CD14-positive monocyte (primary cell): ENCODE results near the gene ACP7. TPM values are rescaled to one million over a fixed set of nuclear protein-coding genes. Genes with fewer than 3 reads are reported as not detected.

Source experiments
- DNase-seq, 3 donors: peaks; one replicate each; pipeline ENCODE4 v3.0.0-alpha.2; 2011 to 2022
- H2AFZ ChIP-seq: 2 replicates; pipeline ENCODE4 v1.6.0; 2012; ENCODE audit warnings: mild to moderate bottlenecking, low read depth, low read length, inconsistent platforms; ENCODE audit not compliant: insufficient read depth, poor library complexity, severe bottlenecking
- H3K27ac ChIP-seq, 2 donors: 1 replicate in 1 of 2; 2 replicates in 1 of 2; pipeline ENCODE4 v1.5.1; 2012 to 2013; ENCODE audit warnings: low read length in 2 of 2, control low read depth in 1 of 2, inconsistent platforms in 1 of 2, low read depth in 1 of 2, mild to moderate bottlenecking in 1 of 2
- H3K27me3 ChIP-seq, 2 donors: one replicate each; pipeline versions ENCODE4 v1.6.0 to v1.6.1; 2011 to 2013; ENCODE audit warnings: low read length in 2 of 2; ENCODE audit not compliant: control insufficient read depth in 2 of 2, insufficient read depth in 2 of 2
- H3K36me3 ChIP-seq, 2 donors: replicated peaks in 1 of 2; 1 replicate in 1 of 2; 2 replicates in 1 of 2; pipeline versions ENCODE4 v1.5.1 to v1.6.1; 2012 to 2013; ENCODE audit warnings: low read length in 2 of 2, control low read depth in 1 of 2, inconsistent platforms in 1 of 2, mild to moderate bottlenecking in 1 of 2; ENCODE audit not compliant: insufficient read depth in 2 of 2, control insufficient read depth in 1 of 2
- H3K4me1 ChIP-seq, 2 donors: 1 replicate in 1 of 2; 2 replicates in 1 of 2; pipeline versions ENCODE4 v1.5.1 to v1.6.1; 2012 to 2013; ENCODE audit warnings: low read length in 2 of 2, control low read depth in 1 of 2, inconsistent platforms in 1 of 2, mild to moderate bottlenecking in 1 of 2, moderate library complexity in 1 of 2; ENCODE audit not compliant: insufficient read depth in 2 of 2, control insufficient read depth in 1 of 2
- H3K4me2 ChIP-seq: replicated peaks from 2 replicates; pipeline ENCODE3; 2012; ENCODE audit warnings: low read length, moderate library complexity, mild to moderate bottlenecking; ENCODE audit not compliant: poor library complexity, severe bottlenecking; ENCODE audit errors: extremely low read depth
- H3K4me3 ChIP-seq, 3 experiments: fragments of 200-600 bp in 1 of 3; sonication (generic) in 1 of 3; replicated peaks in 1 of 3; 1 replicate in 2 of 3; 2 replicates in 1 of 3; pipeline ENCODE4 v1.5.1; 2011 to 2013; ENCODE audit warnings: low read length in 3 of 3, mild to moderate bottlenecking in 3 of 3, control low read depth in 2 of 3, low read depth in 2 of 3, inconsistent platforms in 1 of 3, moderate library complexity in 1 of 3
- H3K79me2 ChIP-seq: 2 replicates; pipeline ENCODE4 v1.6.0; 2012; ENCODE audit warnings: mild to moderate bottlenecking, control low read depth, inconsistent platforms, low read length, moderate library complexity; ENCODE audit not compliant: insufficient read depth
- H3K9ac ChIP-seq: 2 replicates; pipeline ENCODE4 v1.6.0; 2017; ENCODE audit warnings: low read length, mild to moderate bottlenecking; ENCODE audit not compliant: insufficient read depth, poor library complexity, severe bottlenecking
- H3K9me3 ChIP-seq, 2 donors: replicated peaks in 1 of 2; 1 replicate in 1 of 2; 2 replicates in 1 of 2; pipeline versions ENCODE4 v1.5.1 to v1.6.1; 2012 to 2013; ENCODE audit warnings: low read length in 2 of 2, control low read depth in 1 of 2; ENCODE audit not compliant: control insufficient read depth in 1 of 2, insufficient read depth in 1 of 2
- H4K20me1 ChIP-seq: 2 replicates; pipeline ENCODE4 v1.6.0; 2012; ENCODE audit warnings: mild to moderate bottlenecking, low read length, control low read depth, moderate library complexity; ENCODE audit not compliant: insufficient read depth
- H3K27ac Mint-ChIP-seq, 7 donors: one replicate each; pipeline ENCODE4 v1.8.0; 2020; ENCODE audit warnings: mild to moderate bottlenecking in 7 of 7, mixed read lengths in 7 of 7, moderate library complexity in 6 of 7, inconsistent platforms in 2 of 7
- H3K27me3 Mint-ChIP-seq, 3 donors: one replicate each; pipeline ENCODE4 v1.8.0; 2021 to 2022; ENCODE audit warnings: low read depth in 3 of 3, mild to moderate bottlenecking in 3 of 3, mixed read lengths in 3 of 3, moderate library complexity in 3 of 3, inconsistent platforms in 1 of 3
- H3K36me3 Mint-ChIP-seq, 2 donors: one replicate each; pipeline ENCODE4 v1.8.0; 2020; ENCODE audit warnings: mixed read lengths in 2 of 2, inconsistent platforms in 1 of 2, mild to moderate bottlenecking in 1 of 2
- H3K4me1 Mint-ChIP-seq: one replicate; pipeline ENCODE4 v1.8.0; 2020; ENCODE audit warnings: mild to moderate bottlenecking, mixed read lengths
- H3K4me3 Mint-ChIP-seq, 2 donors: one replicate each; pipeline ENCODE4 v1.8.0; 2020; ENCODE audit warnings: mild to moderate bottlenecking in 2 of 2, mixed read lengths in 2 of 2, moderate library complexity in 1 of 2
- H3K9me3 Mint-ChIP-seq, 7 donors: one replicate each; pipeline ENCODE4 v1.8.0; 2020 to 2022; ENCODE audit warnings: mixed read lengths in 7 of 7, mild to moderate bottlenecking in 6 of 7, moderate library complexity in 6 of 7, inconsistent platforms in 2 of 7
- CTCF ChIP-seq: fragments of 200-600 bp; IDR thresholded peaks from one replicate; pipeline ENCODE4 v1.8.0; 2022; ENCODE audit warnings: antibody characterized with exemption, mild to moderate bottlenecking
- WGBS: methylation state at CpG from one replicate; pipeline ENCODE4 v1.1.5; 2013; ENCODE audit warnings: missing lambda C conversion rate; ENCODE audit not compliant: insufficient coverage; 5-methylcytosine and 5-hydroxymethylcytosine counted together
- intact Hi-C, 2 donors: fragments of 100-400 bp; cut with micrococcal nuclease; formaldehyde crosslinking; loops; one replicate each; pipeline versions ENCODE4 v1.15.0 to v1.15.1; 2023
- polyA plus RNA-seq, 3 donors: library from polyadenylated mRNA; depleted of rRNA in 1 of 3; unstranded in 2 of 3; stranded (reverse) in 1 of 3; fragments of 300-500 nt in 2 of 3; fragments of >200 nt in 1 of 3; fragmentation: Illumina TruSeq in 2 of 3; gene quantifications; 1 replicate in 2 of 3; 2 replicates in 1 of 3; pipeline ENCODE4 v1.2.3, GENCODE V29; 2012 to 2021

Gene ACP7
- polyA plus RNA-seq, 3 donors: not detected

- no peak overlapping the region for H3K4me3 Mint-ChIP-seq
- Histone ChIP-seq H3K9me3 (no peaks in the 10 kb centered on the region), H3K27me3 (peaks cover 0 to 9% of the 10 kb centered on the region in 2 donors), H3K27ac (no peak overlapping the region), H3K36me3 (no peaks in the 10 kb centered on the region), H3K79me2 (no peaks in the 10 kb centered on the region), H3K4me1 (no peaks in the 10 kb centered on the region), H3K9ac (no peak overlapping the region), H2AFZ (no peak overlapping the region), H3K4me2 (no peak overlapping the region), H4K20me1 (no peaks in the 10 kb centered on the region), H3K4me3 (no peak overlapping the region)
- DNase-seq: no peak
- peaks cover 0 to 9% (median 4%) of the 10 kb centered on the region in 7 donors for H3K9me3 Mint-ChIP-seq
- H3K36me3 Mint-ChIP-seq: no peaks in the 10 kb centered on the region
- peaks cover 17 to 28% (median 28%) of the 10 kb centered on the region in 3 donors for H3K27me3 Mint-ChIP-seq
- WGBS: 94% methylated on average over 15 of the region's 19 CpGs
- no peaks in the 10 kb centered on the region for H3K4me1 Mint-ChIP-seq
- TF ChIP-seq CTCF: no peak
- H3K27ac Mint-ChIP-seq: no peak overlapping the region
- intact Hi-C loops: no loop called here
Measured at GRCh38 chr19:39100500-39101166, 16.5 kb downstream of the ACP7 start.

GRCh38 chr19:39103151-39103550, 19.0 kb downstream of the ACP7 start:
- no peaks in the 10 kb centered on the region for H3K79me2 ChIP-seq
- H3K4me3 Mint-ChIP-seq: no peak overlapping the region

More at GRCh38 chr19:39103151-39103550, 19.0 kb downstream of the ACP7 start:
- H3K4me1 ChIP-seq: no peaks in the 10 kb centered on the region
- no peaks in the 10 kb centered on the region for H3K36me3 Mint-ChIP-seq
- H3K27ac ChIP-seq: no peak overlapping the region
- H3K4me3 ChIP-seq: no peak overlapping the region
- H3K9me3 Mint-ChIP-seq: peaks cover 0 to 2% (median 0%) of the 10 kb centered on the region in 7 donors
- no peak overlapping the region for H3K4me2 ChIP-seq
- H3K27me3 Mint-ChIP-seq: peaks cover 11 to 22% (median 20%) of the 10 kb centered on the region in 3 donors
- no peaks in the 10 kb centered on the region for H4K20me1 ChIP-seq
- DNase-seq: no peak
- H3K4me1 Mint-ChIP-seq: no peaks in the 10 kb centered on the region
- H3K36me3 ChIP-seq: no peaks in the 10 kb centered on the region
- no peak overlapping the region for H2AFZ ChIP-seq
- H3K27ac Mint-ChIP-seq: no peak overlapping the region
- TF ChIP-seq CTCF: no peak
- no peak overlapping the region for H3K9ac ChIP-seq
- H3K27me3 ChIP-seq: peaks cover 0 to 7% of the 10 kb centered on the region in 2 donors
- H3K9me3 ChIP-seq: no peaks in the 10 kb centered on the region
- 54% methylated on average over 2 of the region's 5 CpGs for WGBS
- intact Hi-C loops: no loop called here
